Activated T-helper 1 cell treated with anti-CD3 and anti-CD28 coated beads, Interleukin-12 subunit alpha, Interleukin-12 subunit beta, Interleukin-2, Interleukin-4 antibody, amounts not matched to agents 30 ng/mL and 10 ng/mL and 1 ng/mL, durations not matched to agents 14 hours and 24 hours and 36 hours (primary cell): ENCODE data around the gene OR2F2. TPM values are rescaled to one million over a fixed set of nuclear protein-coding genes. Genes with fewer than 3 reads are reported as not detected.

ENCODE experiments used
- DNase-seq: peaks from one replicate; pipeline ENCODE4 v3.0.0; 2021; ENCODE audit warnings: low spot score
- H3K27ac Mint-ChIP-seq: one replicate; pipeline ENCODE4 v1.8.0; 2021; ENCODE audit warnings: mild to moderate bottlenecking, mixed read lengths
- H3K27me3 Mint-ChIP-seq: one replicate; pipeline ENCODE4 v1.8.0; 2022; ENCODE audit warnings: mild to moderate bottlenecking, moderate library complexity, mixed read lengths; ENCODE audit not compliant: insufficient read depth
- H3K36me3 Mint-ChIP-seq: one replicate; pipeline ENCODE4 v1.8.0; 2021; ENCODE audit warnings: low read depth, mixed read lengths
- H3K4me1 Mint-ChIP-seq: one replicate; pipeline ENCODE4 v1.8.0; 2021; ENCODE audit warnings: low read depth, mixed read lengths
- H3K4me3 Mint-ChIP-seq: one replicate; pipeline ENCODE4 v1.8.0; 2021; ENCODE audit warnings: mild to moderate bottlenecking, moderate library complexity, mixed read lengths
- H3K9me3 Mint-ChIP-seq: one replicate; pipeline ENCODE4 v1.8.0; 2021; ENCODE audit warnings: mixed read lengths
- intact Hi-C: fragments of 100-400 bp; cut with micrococcal nuclease; formaldehyde crosslinking; loops from one replicate; pipeline ENCODE4 v1.15.1; 2024
- total RNA-seq: library from RNA; stranded (reverse); gene quantifications from 2 replicates; pipeline ENCODE4 v1.2.3, GENCODE V29; 2022

The OR2F2 gene
- not detected in 2 replicates for total RNA-seq

- Mint-ChIP-seq H3K4me1 (peaks cover 13% of the 10 kb centered on the region), H3K27ac (no peak within 1 kb of the TSS), H3K9me3 (peaks cover 4% of the 10 kb centered on the region), H3K27me3 (peaks cover 4% of the 10 kb centered on the region), H3K36me3 (no peaks in the 10 kb centered on the region), H3K4me3 (no peak within 1 kb of the TSS)
- DNase-seq = no peak
- intact Hi-C loops = no loop called here
Observed at GRCh38 chr7:143934526-143935325, at the start of gene OR2F2. OR2F2 (plus strand) TSS chr7:143935233; CDS start chr7:143935233, 0 bp downstream.

DNA sequence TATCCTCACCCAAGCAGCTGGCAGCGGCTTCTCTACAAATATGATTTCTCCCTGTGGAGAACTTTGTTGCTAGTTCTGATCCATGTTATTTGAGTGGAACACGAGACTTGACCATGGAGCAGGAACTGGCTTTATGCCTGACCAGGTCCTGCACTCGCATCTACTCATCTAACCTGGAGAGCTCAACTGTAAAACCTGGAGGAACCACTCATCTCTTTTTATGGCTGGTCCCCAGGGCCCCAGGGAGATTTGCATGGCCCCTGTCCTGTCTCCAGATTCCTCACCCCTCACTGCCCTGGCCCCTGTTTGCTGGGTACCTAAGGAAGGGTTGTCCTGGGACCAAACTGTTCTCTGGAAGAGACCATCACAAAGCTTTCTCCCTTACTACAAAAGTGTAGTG is 49.1 kb upstream of the OR2F2 start:
- Mint-ChIP-seq H3K9me3 (peaks cover 5% of the 10 kb centered on the region), H3K27ac (no peak overlapping the region), H3K27me3 (peaks cover 29% of the 10 kb centered on the region), H3K4me3 (peak overlapping the region; percentile 7), H3K4me1 (peaks cover 5% of the 10 kb centered on the region), H3K36me3 (peaks cover 7% of the 10 kb centered on the region)
- DNase-seq = no peak
- intact Hi-C loops = no loop called here

DNA sequence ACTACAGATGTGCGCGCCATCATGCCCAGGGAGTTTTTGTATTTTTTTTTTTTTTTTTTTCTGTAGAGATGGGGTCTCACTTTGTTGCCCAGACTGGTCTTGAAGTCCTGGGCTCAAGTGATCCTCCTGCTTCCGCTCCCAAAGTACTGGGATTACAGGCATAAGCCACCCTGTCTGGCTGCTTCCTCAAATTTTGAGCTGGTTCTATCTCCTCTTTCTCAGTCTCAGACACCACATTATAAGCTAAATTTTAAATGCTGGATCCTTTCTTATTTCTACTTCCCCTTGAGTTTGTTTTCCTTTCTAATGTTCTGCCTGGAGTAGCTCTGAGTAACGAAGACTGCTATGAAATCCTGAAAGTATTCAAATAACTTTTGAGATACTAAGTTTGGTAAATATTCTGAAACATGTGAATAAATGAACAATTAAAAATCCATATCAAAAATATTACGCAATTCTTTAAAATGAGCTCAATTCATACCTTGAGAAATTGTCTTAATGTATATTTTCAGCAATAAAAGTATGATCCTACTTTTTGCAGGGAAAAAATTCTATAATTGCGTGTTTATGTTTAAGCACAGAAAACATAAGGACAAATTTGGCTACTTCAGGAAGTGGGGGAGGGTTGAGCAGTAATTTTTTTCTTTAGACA is 48.1 kb upstream of the OR2F2 start:
- peaks cover 7% of the 10 kb centered on the region for H3K36me3 Mint-ChIP-seq
- DNase-seq = no peak
- intact Hi-C loops = no loop called here
- no peak overlapping the region for H3K4me3 Mint-ChIP-seq
- H3K27me3 Mint-ChIP-seq = peaks cover 21% of the 10 kb centered on the region
- H3K27ac Mint-ChIP-seq = no peak overlapping the region
- peaks cover 5% of the 10 kb centered on the region for H3K4me1 Mint-ChIP-seq
- H3K9me3 Mint-ChIP-seq = peaks cover 5% of the 10 kb centered on the region

- H3K36me3 Mint-ChIP-seq = peaks cover 1% of the 10 kb centered on the region
- peaks cover 9% of the 10 kb centered on the region for H3K4me1 Mint-ChIP-seq
- H3K9me3 Mint-ChIP-seq = peaks cover 5% of the 10 kb centered on the region
- no peak overlapping the region for H3K27ac Mint-ChIP-seq
- peaks cover 3% of the 10 kb centered on the region for H3K27me3 Mint-ChIP-seq
- DNase-seq = no peak
- no peak overlapping the region for H3K4me3 Mint-ChIP-seq
- intact Hi-C loops = no loop called here
Observed at GRCh38 chr7:143889068-143889467, 46.0 kb upstream of the OR2F2 start.

DNA sequence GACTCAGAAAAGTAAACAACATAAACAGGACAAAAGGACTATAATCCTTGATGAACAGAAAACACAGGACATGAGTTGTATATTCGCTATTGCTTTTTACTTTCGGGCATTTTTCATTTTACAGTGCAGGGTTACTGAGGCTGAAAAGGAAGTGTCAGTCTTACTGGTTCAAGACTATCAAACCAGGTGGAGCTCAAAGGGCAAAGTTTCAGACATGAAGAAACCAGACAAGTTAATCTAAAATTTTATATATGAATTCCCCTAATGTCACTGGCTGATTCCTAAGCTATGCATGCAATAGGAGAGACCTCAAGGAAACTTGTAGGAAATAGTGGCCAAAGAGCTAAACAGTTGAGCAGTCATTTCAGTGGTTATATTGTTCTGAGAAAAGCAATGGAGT is 44.5 kb upstream of the OR2F2 start:
- no peak overlapping the region for H3K27ac Mint-ChIP-seq
- H3K4me3 Mint-ChIP-seq = no peak overlapping the region
- peaks cover 1% of the 10 kb centered on the region for H3K36me3 Mint-ChIP-seq
- intact Hi-C loops = no loop called here
- H3K4me1 Mint-ChIP-seq = peaks cover 9% of the 10 kb centered on the region
- H3K27me3 Mint-ChIP-seq = no peaks in the 10 kb centered on the region
- no peak for DNase-seq
- H3K9me3 Mint-ChIP-seq = peaks cover 5% of the 10 kb centered on the region

GRCh38 chr7:143891457-143891856 is 43.6 kb upstream of the OR2F2 start:
- Mint-ChIP-seq H3K4me1 (peaks cover 9% of the 10 kb centered on the region), H3K36me3 (peaks cover 1% of the 10 kb centered on the region)
- intact Hi-C loops = no loop called here

GRCh38 chr7:143892527-143893300 is 42.3 kb upstream of the OR2F2 start:
- peaks cover 9% of the 10 kb centered on the region for H3K4me1 Mint-ChIP-seq
- peak; percentile 17 for DNase-seq
- H3K27ac Mint-ChIP-seq = no peak overlapping the region
- peaks cover 5% of the 10 kb centered on the region for H3K9me3 Mint-ChIP-seq
- no peaks in the 10 kb centered on the region for H3K27me3 Mint-ChIP-seq
- intact Hi-C loops = loop anchor here (1.0 kb wide), 1 partner anchor 9 kb away; no protein-coding TSS in a partner anchor
- H3K36me3 Mint-ChIP-seq = peaks cover 1% of the 10 kb centered on the region
- H3K4me3 Mint-ChIP-seq = no peak overlapping the region

More at GRCh38 chr7:143891457-143891856, 43.6 kb upstream of the OR2F2 start:
- Mint-ChIP-seq H3K4me3 (no peak overlapping the region), H3K27ac (no peak overlapping the region), H3K9me3 (peaks cover 5% of the 10 kb centered on the region), H3K27me3 (no peaks in the 10 kb centered on the region)
- no peak for DNase-seq

GRCh38 chr7:143896667-143897066 is 38.4 kb upstream of the OR2F2 start:
- no peaks in the 10 kb centered on the region for H3K9me3 Mint-ChIP-seq

GRCh38 chr7:143898810-143899209 is 36.2 kb upstream of the OR2F2 start:
- DNase-seq = no peak
- intact Hi-C loops = no loop called here
- no peaks in the 10 kb centered on the region for H3K9me3 Mint-ChIP-seq

More at GRCh38 chr7:143896667-143897066, 38.4 kb upstream of the OR2F2 start:
- Mint-ChIP-seq H3K27me3 (no peaks in the 10 kb centered on the region), H3K27ac (no peak overlapping the region), H3K4me3 (no peak overlapping the region), H3K4me1 (peaks cover 30% of the 10 kb centered on the region), H3K36me3 (no peaks in the 10 kb centered on the region)
- no peak for DNase-seq
- intact Hi-C loops = no loop called here

GRCh38 chr7:143900230-143900766 is 34.7 kb upstream of the OR2F2 start:
- Mint-ChIP-seq H3K4me3 (peak overlapping the region; percentile 88), H3K27me3 (no peaks in the 10 kb centered on the region), H3K27ac (peak overlapping the region; percentile 32), H3K4me1 (peaks cover 26% of the 10 kb centered on the region), H3K9me3 (no peaks in the 10 kb centered on the region), H3K36me3 (peaks cover 1% of the 10 kb centered on the region)
- intact Hi-C loops = loop anchor here (2.0 to 5.0 kb wide), 4 partner anchors 127 to 922 kb away; partner anchors contain the start of genes CASP2 and ZYX
- no peak for DNase-seq

More at GRCh38 chr7:143898810-143899209, 36.2 kb upstream of the OR2F2 start:
- Mint-ChIP-seq H3K4me3 (no peak overlapping the region), H3K27ac (no peak overlapping the region), H3K4me1 (peaks cover 26% of the 10 kb centered on the region), H3K27me3 (no peaks in the 10 kb centered on the region), H3K36me3 (peaks cover 1% of the 10 kb centered on the region)

DNA sequence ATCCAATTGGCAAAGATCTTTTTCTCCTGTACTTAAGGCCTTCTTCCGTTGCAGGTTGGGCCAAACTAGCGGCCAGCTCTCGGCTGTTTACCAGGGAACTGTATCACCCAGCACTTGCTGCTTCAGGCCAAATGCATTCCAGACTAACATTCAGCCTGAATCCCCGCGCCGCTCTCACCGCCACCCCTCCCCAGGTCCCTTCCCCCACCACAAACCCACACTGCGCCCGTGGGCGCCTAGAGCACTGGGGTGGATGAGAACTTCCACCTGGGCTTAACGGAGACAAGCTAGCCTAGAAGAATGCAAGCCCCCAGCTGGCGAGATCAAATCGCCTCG is 33.7 kb upstream of the OR2F2 start:
- peaks cover 1% of the 10 kb centered on the region for H3K36me3 Mint-ChIP-seq
- peaks cover 26% of the 10 kb centered on the region for H3K4me1 Mint-ChIP-seq
- no peaks in the 10 kb centered on the region for H3K27me3 Mint-ChIP-seq
- no peaks in the 10 kb centered on the region for H3K9me3 Mint-ChIP-seq
- no peak for DNase-seq
- peak overlapping the region; percentile 88 for H3K27ac Mint-ChIP-seq
- H3K4me3 Mint-ChIP-seq = peak overlapping the region; percentile 88
- intact Hi-C loops = loop anchor here (1.0 to 5.0 kb wide), 7 partner anchors 8 to 921 kb away; partner anchors contain the start of genes CASP2 and ZYX

GRCh38 chr7:143901668-143902331 is 33.2 kb upstream of the OR2F2 start, which contains the start of gene TCAF1:
TCAF1 (minus strand) TSS chr7:143902176; CDS start chr7:143876608, 25,568 bp downstream.
- intact Hi-C loops = loop anchor here (1.0 to 5.0 kb wide), 7 partner anchors 8 to 921 kb away; partner anchors contain the start of genes CASP2 and ZYX
- Mint-ChIP-seq H3K9me3 (no peaks in the 10 kb centered on the region), H3K4me3 (peak within 1 kb of the TSS; percentile 88), H3K27ac (peak within 1 kb of the TSS; percentile 88), H3K36me3 (peaks cover 1% of the 10 kb centered on the region), H3K27me3 (no peaks in the 10 kb centered on the region), H3K4me1 (peaks cover 26% of the 10 kb centered on the region)
- peak; percentile 79 for DNase-seq
